Measurements from ENCODE around the gene MLXIP.

Gene MLXIP

DNA sequence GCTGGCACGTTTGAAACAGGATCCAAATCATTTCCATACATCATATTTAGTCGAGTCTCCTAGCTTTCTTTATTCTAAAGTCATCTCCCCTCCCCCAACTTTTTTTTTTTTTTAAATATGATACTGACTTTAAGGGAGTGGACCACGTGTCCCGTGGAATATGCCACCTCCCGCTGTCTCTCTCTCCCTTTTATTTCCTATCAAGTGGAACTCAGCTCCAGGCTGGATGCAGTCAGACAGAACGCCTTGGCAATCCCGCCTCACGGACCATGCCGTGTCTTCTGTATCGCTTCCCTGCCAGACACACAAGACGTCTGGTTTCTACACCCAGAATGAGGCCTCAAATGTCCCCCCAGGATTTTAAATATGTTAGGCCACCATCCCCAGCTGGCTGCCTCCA, 35.6 kb upstream of the MLXIP start:
- H3K79me2 ChIP-seq (ENCODE audit: insufficient read depth, low read length) = peaks cover 38% of the 10 kb centered on the region
- ATAC-seq (ENCODE audit: insufficient read depth, low read depth) = no peak
- H3K9me3 ChIP-seq (ENCODE audit: insufficient read depth, low read length, severe bottlenecking) = no peaks in the 10 kb centered on the region
- H3K4me1 ChIP-seq (ENCODE audit: insufficient read depth, low read length) = no peaks in the 10 kb centered on the region
- no peak for DNase-seq
- peaks cover 81% of the 10 kb centered on the region for H3K36me3 ChIP-seq (ENCODE audit: insufficient read depth, low read length)
- no peak overlapping the region for H3K4me2 ChIP-seq (ENCODE audit: insufficient read depth, low read length)
- H3K27me3 ChIP-seq (ENCODE audit: insufficient read depth, low read length, poor library complexity) = no peaks in the 10 kb centered on the region
- no peak overlapping the region for H3K9ac ChIP-seq (ENCODE audit: low read depth, low read length)
- no peak for TF ChIP-seq EZH2 (IDR thresholded peaks at IDR 0.05; ENCODE audit: borderline replicate concordance, low read depth, low read length, severe bottlenecking)
- TF ChIP-seq, protein P1, sequence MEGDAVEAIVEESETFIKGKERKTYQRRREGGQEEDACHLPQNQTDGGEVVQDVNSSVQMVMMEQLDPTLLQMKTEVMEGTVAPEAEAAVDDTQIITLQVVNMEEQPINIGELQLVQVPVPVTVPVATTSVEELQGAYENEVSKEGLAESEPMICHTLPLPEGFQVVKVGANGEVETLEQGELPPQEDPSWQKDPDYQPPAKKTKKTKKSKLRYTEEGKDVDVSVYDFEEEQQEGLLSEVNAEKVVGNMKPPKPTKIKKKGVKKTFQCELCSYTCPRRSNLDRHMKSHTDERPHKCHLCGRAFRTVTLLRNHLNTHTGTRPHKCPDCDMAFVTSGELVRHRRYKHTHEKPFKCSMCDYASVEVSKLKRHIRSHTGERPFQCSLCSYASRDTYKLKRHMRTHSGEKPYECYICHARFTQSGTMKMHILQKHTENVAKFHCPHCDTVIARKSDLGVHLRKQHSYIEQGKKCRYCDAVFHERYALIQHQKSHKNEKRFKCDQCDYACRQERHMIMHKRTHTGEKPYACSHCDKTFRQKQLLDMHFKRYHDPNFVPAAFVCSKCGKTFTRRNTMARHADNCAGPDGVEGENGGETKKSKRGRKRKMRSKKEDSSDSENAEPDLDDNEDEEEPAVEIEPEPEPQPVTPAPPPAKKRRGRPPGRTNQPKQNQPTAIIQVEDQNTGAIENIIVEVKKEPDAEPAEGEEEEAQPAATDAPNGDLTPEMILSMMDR (IDR thresholded peaks at IDR 0.05; ENCODE audit: borderline replicate concordance, extremely low read depth, low read length, poor library complexity, severe bottlenecking) = no peak
- H3K27ac ChIP-seq (ENCODE audit: low read length) = no peak overlapping the region
- peaks cover 16% of the 10 kb centered on the region; the same call in 1 of the 2 replicates for H4K20me1 ChIP-seq (ENCODE audit: insufficient read depth, low read length)
- no peak overlapping the region for H2AFZ ChIP-seq (ENCODE audit: low read depth, low read length)
- H3K4me3 ChIP-seq (ENCODE audit: low read depth in 1 of 2, low read length in 2 of 2) = no peak overlapping the region

DNA sequence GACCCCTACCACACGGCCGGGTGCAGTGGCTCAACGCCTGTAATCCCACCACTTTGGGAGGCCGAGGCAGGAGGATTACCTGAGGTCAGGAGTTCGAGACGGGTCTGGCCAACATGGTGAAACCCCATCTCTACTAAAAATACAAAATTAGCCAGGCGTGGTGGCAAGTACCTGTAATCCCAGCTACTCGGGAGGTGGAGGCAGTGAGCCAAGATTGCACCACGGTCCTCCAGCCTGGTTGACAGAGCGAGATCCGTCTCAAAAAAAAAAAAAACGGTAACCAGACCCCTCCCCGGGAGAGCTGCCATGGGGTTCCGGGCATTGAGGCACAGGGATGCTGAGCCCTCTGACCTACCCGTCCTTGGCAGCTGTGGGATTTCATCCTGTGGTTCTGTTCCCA, 35.1 kb upstream of the MLXIP start:
- peaks cover 85% of the 10 kb centered on the region for H3K36me3 ChIP-seq (ENCODE audit: insufficient read depth, low read length)
- H3K27me3 ChIP-seq (ENCODE audit: insufficient read depth, low read length, poor library complexity) = no peaks in the 10 kb centered on the region

DNA sequence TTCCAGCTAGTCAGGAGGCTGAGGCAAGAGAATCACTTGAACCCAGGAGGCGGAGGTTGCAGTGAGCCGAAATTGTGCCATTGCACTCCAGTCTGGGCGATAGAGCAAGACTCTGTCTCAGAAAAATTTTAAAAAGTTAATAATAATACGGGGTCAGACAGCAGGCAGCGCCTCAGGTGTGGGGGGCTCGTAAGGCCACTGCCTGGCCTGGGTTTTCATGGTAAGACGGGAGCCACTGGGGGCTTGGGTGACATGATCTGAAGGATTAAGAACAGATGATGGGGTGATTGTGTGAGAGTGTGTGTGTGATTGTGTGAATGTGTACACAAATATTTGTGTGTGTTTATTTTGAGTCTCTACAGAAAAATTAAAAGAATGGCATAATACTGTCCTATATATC, 33.3 kb upstream of the MLXIP start:
- Histone ChIP-seq H3K27ac (ENCODE audit: low read length) (no peak overlapping the region), H3K36me3 (ENCODE audit: insufficient read depth, low read length) (peaks cover 86% of the 10 kb centered on the region), H3K9ac (ENCODE audit: low read depth, low read length) (no peak overlapping the region), H2AFZ (ENCODE audit: low read depth, low read length) (no peak overlapping the region), H3K4me2 (ENCODE audit: insufficient read depth, low read length) (no peak overlapping the region), H3K4me3 (ENCODE audit: low read depth in 1 of 2, low read length in 2 of 2) (no peak overlapping the region), H3K79me2 (ENCODE audit: insufficient read depth, low read length) (peaks cover 30% of the 10 kb centered on the region), H3K4me1 (ENCODE audit: insufficient read depth, low read length) (no peaks in the 10 kb centered on the region), H3K9me3 (ENCODE audit: insufficient read depth, low read length, severe bottlenecking) (no peaks in the 10 kb centered on the region), H3K27me3 (ENCODE audit: insufficient read depth, low read length, poor library complexity) (no peaks in the 10 kb centered on the region), H4K20me1 (ENCODE audit: insufficient read depth, low read length) (peaks cover 19% of the 10 kb centered on the region; the same call in 1 of the 2 replicates)
- ATAC-seq (ENCODE audit: insufficient read depth, low read depth) = no peak
- DNase-seq = no peak
- TF ChIP-seq EZH2 (IDR thresholded peaks at IDR 0.05; ENCODE audit: borderline replicate concordance, low read depth, low read length, severe bottlenecking) = no peak

More for the DNA sequence above, 35.1 kb upstream of the MLXIP start:
- TF ChIP-seq, protein P1 (IDR thresholded peaks at IDR 0.05; ENCODE audit: borderline replicate concordance, extremely low read depth, low read length, poor library complexity, severe bottlenecking) = no peak
- no peak for TF ChIP-seq EZH2 (IDR thresholded peaks at IDR 0.05; ENCODE audit: borderline replicate concordance, low read depth, low read length, severe bottlenecking)
- H3K27ac ChIP-seq (ENCODE audit: low read length) = no peak overlapping the region
- H3K4me1 ChIP-seq (ENCODE audit: insufficient read depth, low read length) = no peaks in the 10 kb centered on the region
- no peak overlapping the region for H3K4me3 ChIP-seq (ENCODE audit: low read depth in 1 of 2, low read length in 2 of 2)
- H2AFZ ChIP-seq (ENCODE audit: low read depth, low read length) = no peak overlapping the region
- ATAC-seq (ENCODE audit: insufficient read depth, low read depth) = no peak
- peaks cover 15% of the 10 kb centered on the region; the same call in 1 of the 2 replicates for H4K20me1 ChIP-seq (ENCODE audit: insufficient read depth, low read length)
- no peak for DNase-seq
- no peaks in the 10 kb centered on the region for H3K9me3 ChIP-seq (ENCODE audit: insufficient read depth, low read length, severe bottlenecking)
- no peak overlapping the region for H3K4me2 ChIP-seq (ENCODE audit: insufficient read depth, low read length)
- peaks cover 36% of the 10 kb centered on the region for H3K79me2 ChIP-seq (ENCODE audit: insufficient read depth, low read length)
- no peak overlapping the region for H3K9ac ChIP-seq (ENCODE audit: low read depth, low read length)

DNA sequence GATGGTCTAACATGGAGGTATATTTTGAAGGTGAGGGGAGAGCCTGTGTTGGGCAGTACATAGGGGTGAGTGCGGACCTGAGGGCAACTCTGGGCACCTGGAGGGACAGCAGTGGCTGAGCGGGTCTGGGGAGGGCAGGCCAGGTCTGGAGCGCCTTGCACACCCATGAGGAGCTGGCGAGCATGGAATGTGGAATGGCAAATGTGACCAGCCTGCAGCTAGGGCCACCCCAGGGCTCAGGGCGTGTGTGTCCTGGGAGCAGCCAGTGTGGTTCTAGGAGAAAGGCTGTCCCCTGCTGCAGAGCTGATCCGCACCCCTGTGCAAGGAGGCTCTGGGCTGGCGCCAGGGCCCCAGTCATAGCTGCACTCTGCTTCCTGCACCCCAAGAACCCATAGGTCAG, 32.4 kb upstream of the MLXIP start:
- H3K79me2 ChIP-seq (ENCODE audit: insufficient read depth, low read length) = peaks cover 26% of the 10 kb centered on the region
- no peak overlapping the region for H3K9ac ChIP-seq (ENCODE audit: low read depth, low read length)
- DNase-seq (no peak), ATAC-seq (ENCODE audit: insufficient read depth, low read depth) (no peak)
- TF ChIP-seq, protein P1 (IDR thresholded peaks at IDR 0.05; ENCODE audit: borderline replicate concordance, extremely low read depth, low read length, poor library complexity, severe bottlenecking) = no peak
- no peak for TF ChIP-seq EZH2 (IDR thresholded peaks at IDR 0.05; ENCODE audit: borderline replicate concordance, low read depth, low read length, severe bottlenecking)
- no peaks in the 10 kb centered on the region for H3K9me3 ChIP-seq (ENCODE audit: insufficient read depth, low read length, severe bottlenecking)
- H2AFZ ChIP-seq (ENCODE audit: low read depth, low read length) = no peak overlapping the region
- H4K20me1 ChIP-seq (ENCODE audit: insufficient read depth, low read length) = peaks cover 16% of the 10 kb centered on the region
- no peak overlapping the region for H3K4me2 ChIP-seq (ENCODE audit: insufficient read depth, low read length)
- no peak overlapping the region for H3K27ac ChIP-seq (ENCODE audit: low read length)
- no peaks in the 10 kb centered on the region for H3K4me1 ChIP-seq (ENCODE audit: insufficient read depth, low read length)
- no peaks in the 10 kb centered on the region for H3K27me3 ChIP-seq (ENCODE audit: insufficient read depth, low read length, poor library complexity)
- no peak overlapping the region for H3K4me3 ChIP-seq (ENCODE audit: low read depth in 1 of 2, low read length in 2 of 2)
- peaks cover 86% of the 10 kb centered on the region for H3K36me3 ChIP-seq (ENCODE audit: insufficient read depth, low read length)
